H1 (cell line): ENCODE results near the gene OR6K6. TPM values are rescaled to one million over a fixed set of nuclear protein-coding genes. Genes with fewer than 3 reads are reported as not detected.

Source experiments
- CTCF ChIA-PET: fragments of 300-600 bp; sonication (Branson Sonifier 250); formaldehyde crosslinking; loops from one replicate; lab custom pipeline; 2021; ENCODE audit not compliant: partially characterized antibody; lab: Charles Lee
- POLR2A ChIA-PET: fragments of 300-600 bp; sonication (Branson Sonifier 250); formaldehyde crosslinking; loops from one replicate; lab custom pipeline; 2021; ENCODE audit warnings: inconsistent platforms; ENCODE audit not compliant: partially characterized antibody; lab: Charles Lee
- DNase-seq, 2 experiments: peaks; one replicate each; pipeline versions ENCODE4 v3.0.0 to v3.0.0-alpha.2; 2010 to 2022; ENCODE audit warnings: low spot score in 2 of 2, low read depth in 1 of 2, mixed read lengths in 1 of 2
- FAIRE-seq: peaks from 2 replicates; lab custom pipeline; 2011; peaks lifted over from hg19 to GRCh38; lab: Jason Lieb, UNC
- H2AFZ ChIP-seq: 2 replicates; pipeline ENCODE4 v1.8.1; 2012; ENCODE audit warnings: low read length, inconsistent platforms
- H2AK5ac ChIP-seq: 2 replicates; pipeline ENCODE4 v1.6.1; 2013; ENCODE audit warnings: low read depth, low read length
- H2BK120ac ChIP-seq: replicated peaks from 2 replicates; pipeline ENCODE3; 2013; ENCODE audit warnings: low read depth, low read length, inconsistent platforms
- H2BK12ac ChIP-seq: 2 replicates; pipeline ENCODE4 v1.6.1; 2013; ENCODE audit warnings: low read depth, low read length
- H2BK15ac ChIP-seq: 2 replicates; pipeline ENCODE4 v1.6.1; 2013; ENCODE audit warnings: low read length
- H2BK20ac ChIP-seq: 2 replicates; pipeline ENCODE4 v1.6.1; 2013; ENCODE audit warnings: low read length
- H2BK5ac ChIP-seq: 2 replicates; pipeline ENCODE4 v1.6.1; 2013; ENCODE audit warnings: low read depth, low read length
- H3K14ac ChIP-seq: 2 replicates; pipeline ENCODE4 v1.6.1; 2013; ENCODE audit warnings: inconsistent platforms; ENCODE audit not compliant: insufficient read length
- H3K18ac ChIP-seq: 2 replicates; pipeline ENCODE4 v1.6.1; 2013; ENCODE audit warnings: low read length; ENCODE audit errors: extremely low read depth
- H3K23ac ChIP-seq: 2 replicates; pipeline ENCODE4 v1.6.1; 2013; ENCODE audit warnings: inconsistent platforms; ENCODE audit not compliant: insufficient read length
- H3K23me2 ChIP-seq: 2 replicates; pipeline ENCODE4 v1.6.1; 2013; ENCODE audit warnings: low read depth, low read length
- H3K27ac ChIP-seq: 2 replicates; pipeline ENCODE4 v1.6.1; 2011; ENCODE audit warnings: low read depth, low read length, inconsistent platforms
- H3K27me3 ChIP-seq, 4 experiments: replicated peaks in 1 of 4; 1 replicate in 1 of 4; 2 replicates in 3 of 4; pipeline versions ENCODE4 v1.6.1 to v1.8.1; 2011 to 2013; ENCODE audit warnings: low read length in 3 of 4, mild to moderate bottlenecking in 3 of 4, inconsistent platforms in 2 of 4, mixed read lengths in 2 of 4, moderate library complexity in 1 of 4; ENCODE audit not compliant: control insufficient read depth in 3 of 4, insufficient read depth in 3 of 4; ENCODE audit errors: extremely low read depth in 1 of 4
- H3K36me3 ChIP-seq, 4 experiments: 2 replicates each; pipeline versions ENCODE4 v1.6.1 to v1.8.1; 2011 to 2013; ENCODE audit warnings: mild to moderate bottlenecking in 4 of 4, low read length in 3 of 4, moderate library complexity in 2 of 4, control low read depth in 1 of 4, inconsistent platforms in 1 of 4; ENCODE audit not compliant: insufficient read depth in 4 of 4, control insufficient read depth in 2 of 4
- H3K4ac ChIP-seq: replicated peaks from 2 replicates; pipeline ENCODE3; 2013; ENCODE audit warnings: low read length, low read depth, mixed read lengths, inconsistent platforms; ENCODE audit not compliant: insufficient read length
- H3K4me1 ChIP-seq, 4 experiments: replicated peaks in 1 of 4; 1 replicate in 1 of 4; 2 replicates in 3 of 4; pipeline versions ENCODE4 v1.6.1 to v1.8.1; 2011 to 2013; ENCODE audit warnings: low read length in 3 of 4, inconsistent platforms in 2 of 4, mixed read lengths in 1 of 4; ENCODE audit not compliant: insufficient read depth in 4 of 4, control insufficient read depth in 3 of 4
- H3K4me2 ChIP-seq, 2 experiments: 2 replicates each; pipeline versions ENCODE4 v1.6.1 to v1.8.1; 2011 to 2013; ENCODE audit warnings: low read depth in 2 of 2, low read length in 2 of 2, control low read depth in 1 of 2, inconsistent platforms in 1 of 2, mild to moderate bottlenecking in 1 of 2; ENCODE audit not compliant: insufficient read depth in 1 of 2
- H3K4me3 ChIP-seq, 4 experiments: fragments of 200-600, 300-600 bp in 1 of 4; sonication (generic), shearing (Covaris generic), sonication (Bioruptor Twin) in 1 of 4; 2 replicates each; pipeline versions ENCODE4 v1.5.1 to v1.8.1; 2011 to 2016; ENCODE audit warnings: low read length in 4 of 4, low read depth in 3 of 4, control low read depth in 2 of 4, inconsistent platforms in 2 of 4, mild to moderate bottlenecking in 2 of 4, mixed read lengths in 1 of 4, moderate library complexity in 1 of 4; ENCODE audit not compliant: insufficient read depth in 2 of 4; ENCODE audit errors: extremely low read depth in 1 of 4
- H3K56ac ChIP-seq: replicated peaks from 2 replicates; pipeline ENCODE3; 2013; ENCODE audit warnings: low read depth, mild to moderate bottlenecking, mixed read lengths, low read length, inconsistent platforms; ENCODE audit not compliant: insufficient read length
- H3K79me1 ChIP-seq: 2 replicates; pipeline ENCODE4 v1.6.1; 2013; ENCODE audit warnings: low read depth, low read length, control low read depth
- H3K79me2 ChIP-seq, 2 experiments: 2 replicates each; pipeline versions ENCODE4 v1.6.1 to v1.8.1; 2012 to 2013; ENCODE audit warnings: low read length in 2 of 2, mild to moderate bottlenecking in 2 of 2, inconsistent platforms in 1 of 2; ENCODE audit not compliant: insufficient read depth in 2 of 2, control insufficient read depth in 1 of 2
- H3K9ac ChIP-seq, 4 experiments: replicated peaks in 1 of 4; 1 replicate in 1 of 4; 2 replicates in 3 of 4; pipeline versions ENCODE4 v1.6.1 to v1.8.1; 2011 to 2013; ENCODE audit warnings: low read depth in 3 of 4, low read length in 3 of 4, control low read depth in 2 of 4, mild to moderate bottlenecking in 2 of 4, moderate library complexity in 2 of 4, inconsistent platforms in 1 of 4; ENCODE audit errors: extremely low read depth in 1 of 4
- H3K9me3 ChIP-seq, 2 experiments: 2 replicates each; pipeline versions ENCODE4 v1.6.1 to v1.8.1; 2012 to 2013; ENCODE audit warnings: mild to moderate bottlenecking in 2 of 2, moderate library complexity in 2 of 2, control low read depth in 1 of 2, inconsistent platforms in 1 of 2, low read depth in 1 of 2, low read length in 1 of 2, mixed read lengths in 1 of 2; ENCODE audit not compliant: insufficient read depth in 2 of 2
- H4K20me1 ChIP-seq, 2 experiments: replicated peaks in 1 of 2; 2 replicates each; pipeline versions ENCODE3 to v1.8.1; 2011 to 2013; ENCODE audit warnings: inconsistent platforms in 2 of 2, low read length in 2 of 2, mild to moderate bottlenecking in 1 of 2; ENCODE audit not compliant: insufficient read depth in 2 of 2, control insufficient read depth in 1 of 2
- H4K5ac ChIP-seq: 2 replicates; pipeline ENCODE4 v1.6.1; 2013; ENCODE audit warnings: low read length, low read depth, mixed read lengths, inconsistent platforms; ENCODE audit not compliant: insufficient read length
- H4K8ac ChIP-seq: 2 replicates; pipeline ENCODE4 v1.8.0; 2013; ENCODE audit warnings: mild to moderate bottlenecking, moderate library complexity, low read length, inconsistent platforms; ENCODE audit not compliant: insufficient read depth; ENCODE audit errors: extremely low read depth
- H4K91ac ChIP-seq: replicated peaks from 2 replicates; pipeline ENCODE3; 2013; ENCODE audit warnings: low read length, mixed read lengths, inconsistent platforms; ENCODE audit not compliant: insufficient read length
- GABPA ChIP-seq: IDR thresholded peaks from 2 replicates; pipeline ENCODE4 v1.6.1; 2011; ENCODE audit warnings: mild to moderate bottlenecking, low read length, moderate library complexity, borderline replicate concordance; ENCODE audit not compliant: insufficient read depth
- MAFK ChIP-seq: IDR thresholded peaks from 2 replicates; pipeline ENCODE4 v1.6.1; 2012; ENCODE audit warnings: low read depth, mild to moderate bottlenecking, improper control_type of control experiment, low read length
- RAD21 ChIP-seq, 2 experiments: IDR thresholded peaks in 1 of 2; conservative IDR thresholded peaks in 1 of 2; 2 replicates each; pipeline ENCODE4 v1.6.1; 2011; ENCODE audit warnings: low read depth in 2 of 2, low read length in 2 of 2, improper control_type of control experiment in 1 of 2, inconsistent platforms in 1 of 2, mild to moderate bottlenecking in 1 of 2, moderate library complexity in 1 of 2
- RBBP5 ChIP-seq: IDR thresholded peaks from 2 replicates; pipeline ENCODE4 v1.7.1; 2012; ENCODE audit warnings: low read depth, mild to moderate bottlenecking, inconsistent platforms, low read length, moderate library complexity, borderline replicate concordance
- SAP30 ChIP-seq: fragments of 300-600 bp; sonication (generic); IDR thresholded peaks from 2 replicates; pipeline ENCODE4 v1.7.1; 2012; ENCODE audit warnings: low read length, moderate library complexity, mild to moderate bottlenecking, inconsistent platforms; ENCODE audit not compliant: insufficient read depth, insufficient replicate concordance
- SP4 ChIP-seq: IDR thresholded peaks from 2 replicates; pipeline ENCODE4 v1.6.1; 2012; ENCODE audit warnings: low read length, inconsistent platforms
- WGBS, 2 experiments: shearing (Covaris generic) in 1 of 2; methylation state at CpG; one replicate each; pipeline versions ENCODE4 v1.1.6 to v1.1.7; 2013 to 2015; ENCODE audit warnings: low lambda C conversion rate in 2 of 2, mixed read lengths in 2 of 2, inconsistent platforms in 1 of 2, low coverage in 1 of 2, missing lambda C conversion rate in 1 of 2; ENCODE audit not compliant: insufficient replicate concordance in 2 of 2, insufficient coverage in 1 of 2, insufficient read length in 1 of 2; ENCODE audit errors: extremely low coverage in 1 of 2, missing lambda C conversion rate in 1 of 2; 5-methylcytosine and 5-hydroxymethylcytosine counted together
- polyA plus RNA-seq, 7 experiments: library from polyadenylated mRNA; depleted of rRNA in 3 of 7; stranded (reverse) in 5 of 7; unstranded in 2 of 7; fragments of >200 nt in 5 of 7; fragments of 200-250 nt in 2 of 7; gene quantifications; 1 replicate in 5 of 7; 2 replicates in 1 of 7; 4 replicates in 1 of 7; pipeline versions ENCODE4 v1.2.1 to v1.2.3, GENCODE V29; 2011 to 2013; ENCODE audit warnings: missing spikeins in 2 of 7, mixed read lengths in 2 of 7
- total RNA-seq: library from RNA; stranded (reverse); fragmentation: NEBNext Ultra II Directional; extraction: Animal tissue kit (Norgen Biotek cat#: 25700); gene quantifications from 2 replicates; pipeline ENCODE4 v1.2.1, GENCODE V29; 2021
- TF ChIP-seq, protein P1 (sequence below): IDR thresholded peaks from 2 replicates; pipeline ENCODE4 v1.6.1; 2012; ENCODE audit warnings: inconsistent platforms
- TF ChIP-seq, protein P2 (sequence below): IDR thresholded peaks from 2 replicates; pipeline ENCODE4 v1.6.1; 2012; ENCODE audit warnings: low read length, inconsistent platforms
- TF ChIP-seq, protein P3 (sequence below): IDR thresholded peaks from 2 replicates; pipeline ENCODE4 v1.6.1; 2011; ENCODE audit warnings: low read length, improper control_type of control experiment
- TF ChIP-seq, protein P4 (sequence below): IDR thresholded peaks from 2 replicates; pipeline ENCODE4 v1.6.1; 2011; ENCODE audit warnings: low read depth, mild to moderate bottlenecking, low read length; ENCODE audit not compliant: insufficient read depth

Gene OR6K6
- total and polyA plus RNA-seq, 2 of the 8 experiments (the other 6 are each of a cell fraction or from before 2014, with no cell fraction given), result not detected

DNA sequence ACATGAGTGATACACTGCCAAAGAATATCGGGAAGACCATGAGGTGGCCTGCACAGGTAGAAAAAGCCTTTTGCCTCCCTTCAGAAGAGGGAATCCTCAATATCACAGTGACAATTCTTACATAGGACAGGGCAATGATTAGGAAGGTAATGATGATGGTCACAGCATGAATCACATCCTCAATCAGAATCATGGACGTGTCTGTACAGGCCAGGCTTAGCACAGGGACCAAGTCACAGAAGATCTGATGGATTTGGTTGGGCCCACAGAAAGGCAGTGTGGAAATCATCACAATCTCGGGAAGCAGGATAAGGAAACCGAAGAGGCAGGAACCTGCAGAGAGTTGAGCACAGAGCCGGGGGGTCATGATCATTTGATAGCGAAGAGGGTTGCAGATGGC lies 37.2 kb upstream of the OR6K6 start:
- Histone ChIP-seq H3K23me2 (no peaks in the 10 kb centered on the region), H3K18ac (no peak overlapping the region), H4K8ac (no peak overlapping the region), H3K27me3 (no peaks in the 10 kb centered on the region), H3K36me3 (no peaks in the 10 kb centered on the region), H3K23ac (no peak overlapping the region), H3K14ac (no peak overlapping the region), H2BK15ac (no peak overlapping the region), H4K20me1 (no peaks in the 10 kb centered on the region), H3K4ac (no peak overlapping the region), H3K79me2 (no peaks in the 10 kb centered on the region), H4K91ac (no peak overlapping the region), H3K4me1 (no peaks in the 10 kb centered on the region), H3K4me3 (no peak overlapping the region), H3K9me3 (no peaks in the 10 kb centered on the region), H2AK5ac (no peak overlapping the region), H3K9ac (no peak overlapping the region), H2BK12ac (no peak overlapping the region), H2BK20ac (no peak overlapping the region), H3K79me1 (no peaks in the 10 kb centered on the region), H2BK120ac (no peak overlapping the region), H3K56ac (no peak overlapping the region), H3K4me2 (no peak overlapping the region), H2BK5ac (no peak overlapping the region), H4K5ac (no peak overlapping the region), H3K27ac (no peak overlapping the region), H2AFZ (no peak overlapping the region; the same call in 1 of the 2 replicates)
- DNase-seq (no peak), FAIRE-seq (no peak)
- WGBS, 2 experiments, result 82% methylated on average over 6 of the region's 6 CpGs; no CpG with 5 or more reads in 1 of the 2 experiments
- ChIA-PET POLR2A (no interaction called here), CTCF (no interaction called here)
- TF ChIP-seq SAP30 (no peak), RBBP5 (no peak), MAFK (no peak), SP4 (no peak), RAD21 (IDR thresholded peaks at IDR 0.05 in 1 of 2, conservative IDR thresholded peaks at IDR 0.05 in 1 of 2; ENCODE audit: low read depth in 2 of 2, low read length in 2 of 2) (no peak), GABPA (no peak)
- TF ChIP-seq, protein P1, sequence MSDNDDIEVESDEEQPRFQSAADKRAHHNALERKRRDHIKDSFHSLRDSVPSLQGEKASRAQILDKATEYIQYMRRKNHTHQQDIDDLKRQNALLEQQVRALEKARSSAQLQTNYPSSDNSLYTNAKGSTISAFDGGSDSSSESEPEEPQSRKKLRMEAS, result no peak
- TF ChIP-seq, protein P2, sequence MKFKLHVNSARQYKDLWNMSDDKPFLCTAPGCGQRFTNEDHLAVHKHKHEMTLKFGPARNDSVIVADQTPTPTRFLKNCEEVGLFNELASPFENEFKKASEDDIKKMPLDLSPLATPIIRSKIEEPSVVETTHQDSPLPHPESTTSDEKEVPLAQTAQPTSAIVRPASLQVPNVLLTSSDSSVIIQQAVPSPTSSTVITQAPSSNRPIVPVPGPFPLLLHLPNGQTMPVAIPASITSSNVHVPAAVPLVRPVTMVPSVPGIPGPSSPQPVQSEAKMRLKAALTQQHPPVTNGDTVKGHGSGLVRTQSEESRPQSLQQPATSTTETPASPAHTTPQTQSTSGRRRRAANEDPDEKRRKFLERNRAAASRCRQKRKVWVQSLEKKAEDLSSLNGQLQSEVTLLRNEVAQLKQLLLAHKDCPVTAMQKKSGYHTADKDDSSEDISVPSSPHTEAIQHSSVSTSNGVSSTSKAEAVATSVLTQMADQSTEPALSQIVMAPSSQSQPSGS, result no peak
- TF ChIP-seq, protein P3, sequence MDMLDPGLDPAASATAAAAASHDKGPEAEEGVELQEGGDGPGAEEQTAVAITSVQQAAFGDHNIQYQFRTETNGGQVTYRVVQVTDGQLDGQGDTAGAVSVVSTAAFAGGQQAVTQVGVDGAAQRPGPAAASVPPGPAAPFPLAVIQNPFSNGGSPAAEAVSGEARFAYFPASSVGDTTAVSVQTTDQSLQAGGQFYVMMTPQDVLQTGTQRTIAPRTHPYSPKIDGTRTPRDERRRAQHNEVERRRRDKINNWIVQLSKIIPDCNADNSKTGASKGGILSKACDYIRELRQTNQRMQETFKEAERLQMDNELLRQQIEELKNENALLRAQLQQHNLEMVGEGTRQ, result no peak
- TF ChIP-seq, protein P4, sequence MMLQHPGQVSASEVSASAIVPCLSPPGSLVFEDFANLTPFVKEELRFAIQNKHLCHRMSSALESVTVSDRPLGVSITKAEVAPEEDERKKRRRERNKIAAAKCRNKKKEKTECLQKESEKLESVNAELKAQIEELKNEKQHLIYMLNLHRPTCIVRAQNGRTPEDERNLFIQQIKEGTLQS, result no peak
